HepG2 (cell line): Measurements from ENCODE around the gene C1orf116. TPM values are rescaled to one million over a fixed set of nuclear protein-coding genes. Genes with fewer than 3 reads are reported as not detected.

Experiments used
- AHDC1 ChIP-seq: sonication (generic); formaldehyde crosslinking; IDR thresholded peaks from 2 replicates; pipeline ENCODE4 v1.5.1; 2020; ENCODE audit warnings: mild to moderate bottlenecking, missing genetic modification reagents, borderline replicate concordance
- DZIP1 ChIP-seq: sonication (generic); formaldehyde crosslinking; IDR thresholded peaks from 2 replicates; pipeline ENCODE4 v1.5.0; 2020; ENCODE audit warnings: mild to moderate bottlenecking, missing genetic modification reagents
- HHEX ChIP-seq: IDR thresholded peaks from 2 replicates; pipeline ENCODE4 v1.6.1; 2016; ENCODE audit warnings: control low read depth
- HMG20B ChIP-seq: conservative IDR thresholded peaks from 2 replicates; pipeline ENCODE4 v1.6.1; 2016; ENCODE audit warnings: missing genetic modification reagents, missing compliant biosample characterization
- JUND ChIP-seq: sonication (generic); formaldehyde crosslinking; IDR thresholded peaks from 2 replicates; pipeline ENCODE4 v1.8.0; 2022; ENCODE audit warnings: mild to moderate bottlenecking, missing genetic modification reagents
- KDM6A ChIP-seq: IDR thresholded peaks from 2 replicates; pipeline ENCODE4 v1.6.1; 2016; ENCODE audit warnings: low read depth
- MLXIP ChIP-seq: sonication (generic); formaldehyde crosslinking; IDR thresholded peaks from 2 replicates; pipeline ENCODE4 v1.9.0; 2021; ENCODE audit warnings: missing genetic modification reagents, borderline replicate concordance
- NR2F2 ChIP-seq: IDR thresholded peaks from 2 replicates; pipeline ENCODE4 v1.6.1; 2012; ENCODE audit warnings: low read depth, inconsistent platforms, borderline replicate concordance
- PCBP2 ChIP-seq: fragments of 200-400 bp; formaldehyde crosslinking; optimal IDR thresholded peaks from 2 replicates; pipeline ENCODE3; 2018; ENCODE audit warnings: low read length, low read depth; ENCODE audit not compliant: poor library complexity, severe bottlenecking
- PHF20 ChIP-seq: sonication (generic); formaldehyde crosslinking; IDR thresholded peaks from 2 replicates; pipeline ENCODE4 v1.5.0; 2020; ENCODE audit warnings: mild to moderate bottlenecking, missing genetic modification reagents
- POLR2AphosphoS2 ChIP-seq: IDR thresholded peaks from 2 replicates; pipeline ENCODE4 v1.6.1; 2011; ENCODE audit warnings: low read depth, low read length, improper control_type of control experiment
- ZBTB14 ChIP-seq: sonication (generic); formaldehyde crosslinking; IDR thresholded peaks from 2 replicates; pipeline ENCODE4 v1.4.0; 2020; ENCODE audit warnings: missing genetic modification reagents
- ZMYM2 ChIP-seq: sonication (generic); formaldehyde crosslinking; IDR thresholded peaks from 2 replicates; pipeline ENCODE4 v1.8.0; 2022; ENCODE audit warnings: mild to moderate bottlenecking, missing genetic modification reagents
- ZNF124 ChIP-seq: sonication (generic); formaldehyde crosslinking; IDR thresholded peaks from 2 replicates; pipeline ENCODE4 v1.4.0; 2020; ENCODE audit warnings: missing genetic modification reagents
- ZNF557 ChIP-seq: sonication (generic); formaldehyde crosslinking; IDR thresholded peaks from 2 replicates; pipeline ENCODE4 v1.4.0; 2020; ENCODE audit warnings: missing genetic modification reagents
- ZNF678 ChIP-seq: sonication (generic); formaldehyde crosslinking; IDR thresholded peaks from 2 replicates; pipeline ENCODE4 v1.4.0; 2020; ENCODE audit warnings: mild to moderate bottlenecking, missing genetic modification reagents
- polyA plus RNA-seq, 8 experiments: library from polyadenylated mRNA; depleted of rRNA in 3 of 8; stranded (reverse) in 7 of 8; unstranded in 1 of 8; fragments of >200 nt; fragmentation: Illumina TruSeq in 4 of 8; extraction: Trizol in 4 of 8; gene quantifications; 2 replicates each; pipeline versions ENCODE4 v1.2.1 to v1.2.3, GENCODE V29; 2011 to 2016; ENCODE audit warnings: low read depth in 4 of 8, missing spikeins in 1 of 8, mixed read lengths in 1 of 8; ENCODE audit not compliant: insufficient read depth in 1 of 8
- total RNA-seq, 5 experiments: library from RNA; depleted of rRNA; stranded (reverse); fragments of >200 nt; fragmentation: Illumina TruSeq; extraction: Trizol; gene quantifications; 2 replicates each; pipeline ENCODE4 v1.2.3, GENCODE V29; 2016; ENCODE audit warnings: low read depth in 1 of 5

The C1orf116 gene
- total and polyA plus RNA-seq, 2 of the 13 experiments (the other 11 are each of a cell fraction or from before 2014, with no cell fraction given) = 0.51 to 0.95 TPM

- TF ChIP-seq DZIP1 (no peak), AHDC1 (CRISPR knock-in tag) (peak; percentile 52; the same call in 1 of the 2 replicates), ZBTB14 (CRISPR knock-in tag) (no peak), KDM6A (peak; percentile 60), HMG20B (CRISPR knock-in tag) (no peak), ZMYM2 (CRISPR knock-in tag) (no peak), NR2F2 (no peak), PHF20 (no peak), HHEX (CRISPR knock-in tag) (no peak), POLR2AphosphoS2 (no peak), MLXIP (no peak), ZNF678 (no peak), ZNF557 (CRISPR knock-in tag) (no peak), ZNF124 (CRISPR knock-in tag) (no peak; the same call in 1 of the 2 replicates), JUND (CRISPR knock-in tag) (no peak), PCBP2 (no peak)
Measured at GRCh38 chr1:207009182-207009850, 23.2 kb downstream of the C1orf116 start (continued).
